ENCODE results near the gene NOC2L.

Gene NOC2L

GRCh38 chr1:974293-974640, 15.2 kb upstream of the NOC2L start:
- no peak for DNase-seq

GRCh38 chr1:973459-974292, 14.6 kb upstream of the NOC2L start:
- no peak for DNase-seq

DNA sequence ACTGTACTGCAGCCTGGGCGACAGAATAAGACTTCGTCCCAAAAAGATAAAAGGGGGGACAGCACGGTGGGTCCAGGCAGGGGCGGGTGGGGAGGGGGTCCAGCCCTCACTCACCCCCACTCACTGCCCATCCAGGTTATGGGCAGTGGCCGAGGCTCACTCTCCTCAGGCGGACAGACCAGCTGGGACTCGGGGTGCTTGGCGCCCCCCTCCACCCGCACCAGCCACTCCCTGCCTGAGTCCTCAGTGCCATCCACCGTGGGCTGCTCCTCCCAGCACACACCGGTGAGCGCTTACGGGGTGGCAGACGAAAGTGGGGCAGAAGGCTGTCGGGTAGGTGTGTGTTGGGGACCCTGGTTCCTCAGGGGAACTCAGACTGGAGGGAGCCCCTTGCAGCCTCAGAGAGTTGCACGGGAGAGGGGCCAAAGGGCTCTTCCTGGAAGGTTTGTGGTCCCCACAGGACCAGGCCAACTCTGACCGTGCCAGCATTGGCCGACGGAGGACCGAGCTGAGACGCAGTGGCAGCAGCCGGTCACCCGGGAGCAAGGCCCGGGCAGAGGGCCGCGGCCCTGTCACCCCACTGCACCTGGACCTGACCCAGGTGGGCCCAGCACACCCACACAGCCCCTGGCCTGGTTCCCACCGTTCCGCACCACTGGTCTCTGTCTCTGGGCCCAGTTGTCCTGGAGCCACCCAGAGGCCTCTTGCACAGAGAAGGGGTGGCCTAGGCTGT, 13.8 kb upstream of the NOC2L start:
- DNase-seq, result no peak

- DNase-seq, result no peak
Observed at GRCh38 chr1:971751-972506, 12.9 kb upstream of the NOC2L start.

DNA sequence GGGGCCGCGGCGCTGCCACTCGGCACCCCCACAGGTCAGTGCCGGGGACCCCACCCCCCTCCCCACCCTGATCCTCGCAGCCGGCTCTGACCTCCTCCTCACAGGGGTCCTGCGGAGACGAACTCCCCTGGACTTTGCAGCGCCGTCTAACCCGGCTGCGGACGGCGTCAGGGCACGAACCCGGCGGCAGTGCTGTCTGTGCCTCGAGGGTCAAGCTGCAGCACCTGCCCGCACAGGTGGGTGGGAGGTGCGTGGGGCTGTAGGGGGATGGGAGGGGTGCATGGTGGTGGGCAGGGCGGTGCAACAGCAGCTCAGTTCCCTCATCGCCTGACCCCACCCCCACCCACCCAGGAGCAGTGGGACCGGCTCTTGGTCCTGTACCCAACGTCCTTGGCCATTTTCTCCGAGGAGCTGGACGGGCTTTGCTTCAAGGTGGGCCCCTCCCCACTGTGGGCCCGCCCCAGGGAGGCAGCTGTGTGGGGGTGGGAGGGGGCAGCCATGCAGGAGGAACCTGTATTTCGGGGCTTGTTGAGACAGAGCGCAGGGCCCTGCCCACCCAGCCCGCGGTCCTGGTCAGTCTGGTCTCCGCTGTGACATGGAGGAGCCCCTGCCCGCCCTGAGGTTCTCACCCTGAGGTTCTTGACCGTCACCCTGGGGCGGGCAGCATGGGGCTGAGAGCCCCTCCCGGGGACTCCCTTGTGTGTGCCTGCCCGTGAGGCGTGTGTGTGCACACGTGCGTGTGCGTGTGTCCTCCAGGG, 12.1 kb upstream of the NOC2L start:
- no peak for DNase-seq

- DNase-seq, result no peak
Observed at GRCh38 chr1:970242-970972, 11.4 kb upstream of the NOC2L start.

DNA sequence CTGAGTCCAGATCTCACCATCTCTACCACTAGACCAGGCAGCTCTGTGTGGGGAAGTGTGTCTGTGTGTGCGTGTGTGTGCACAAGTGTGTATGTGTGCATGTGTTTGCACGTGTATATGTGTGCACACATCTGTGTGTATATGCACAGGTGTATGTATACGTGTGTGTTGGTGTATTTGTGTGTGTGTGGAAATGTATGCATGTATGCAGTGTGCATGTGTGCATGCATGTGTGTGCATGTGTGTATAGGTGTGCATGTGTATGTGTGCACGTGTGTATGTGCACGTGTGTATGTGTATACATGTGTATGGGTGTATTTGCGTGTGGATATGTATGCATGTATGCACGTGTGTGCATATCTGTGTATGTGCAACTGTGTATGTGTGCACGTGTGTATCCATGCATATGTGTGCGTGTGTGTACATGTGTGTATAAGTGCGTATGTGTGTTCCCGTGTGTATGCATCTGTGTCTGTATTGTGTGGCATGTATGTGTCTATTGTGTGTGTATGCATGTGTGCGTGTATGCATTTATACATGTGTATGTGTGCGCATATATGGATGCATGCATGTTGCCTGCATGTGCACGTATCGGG, 10.3 kb upstream of the NOC2L start:
- DNase-seq, result no peak

DNA sequence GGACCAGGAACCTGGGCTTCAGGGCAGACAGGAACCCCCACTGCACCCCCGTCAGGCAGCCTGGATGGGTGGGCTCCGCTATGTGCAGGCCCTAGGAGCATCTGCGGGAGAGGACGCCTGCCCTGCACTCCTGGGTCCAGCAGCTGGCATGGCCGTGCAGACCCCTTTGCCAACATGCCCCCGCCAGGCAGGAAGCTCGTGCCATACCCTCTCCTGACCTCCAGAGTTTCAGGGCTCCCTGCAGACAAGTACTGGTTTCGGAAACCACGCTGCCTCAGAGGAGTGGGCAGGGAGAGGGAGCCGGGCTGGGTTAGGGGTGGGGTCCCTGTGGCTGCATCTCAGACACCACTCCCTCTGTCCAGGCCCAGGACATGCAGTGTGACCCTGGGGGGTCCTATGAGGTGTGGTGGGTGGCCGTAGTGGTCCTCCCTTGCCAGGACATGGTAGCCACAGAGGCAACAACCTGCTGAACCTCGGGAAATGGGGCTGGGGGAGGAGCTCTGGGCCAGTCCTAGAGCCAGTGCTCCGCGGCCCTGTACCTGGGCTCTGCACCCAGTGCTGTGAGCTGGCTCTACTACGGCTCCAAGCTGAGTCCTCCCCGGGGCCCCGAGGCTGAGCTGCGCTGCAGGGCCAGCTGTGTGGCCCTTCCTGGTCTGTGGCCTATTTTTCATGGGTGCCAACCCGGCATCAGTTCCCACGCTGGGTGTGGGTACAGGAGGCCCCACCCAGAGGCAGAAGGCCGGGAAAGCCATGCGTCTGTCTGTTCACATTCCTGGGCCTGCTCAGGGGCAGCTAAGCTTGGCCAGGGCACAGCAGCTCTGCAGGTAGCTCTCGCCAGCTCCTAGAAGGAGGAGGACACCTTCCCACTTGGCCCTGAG, 8.6 kb upstream of the NOC2L start:
- no peak for DNase-seq

- DNase-seq, result no peak
Observed at GRCh38 chr1:966704-967300, 7.7 kb upstream of the NOC2L start.

DNA sequence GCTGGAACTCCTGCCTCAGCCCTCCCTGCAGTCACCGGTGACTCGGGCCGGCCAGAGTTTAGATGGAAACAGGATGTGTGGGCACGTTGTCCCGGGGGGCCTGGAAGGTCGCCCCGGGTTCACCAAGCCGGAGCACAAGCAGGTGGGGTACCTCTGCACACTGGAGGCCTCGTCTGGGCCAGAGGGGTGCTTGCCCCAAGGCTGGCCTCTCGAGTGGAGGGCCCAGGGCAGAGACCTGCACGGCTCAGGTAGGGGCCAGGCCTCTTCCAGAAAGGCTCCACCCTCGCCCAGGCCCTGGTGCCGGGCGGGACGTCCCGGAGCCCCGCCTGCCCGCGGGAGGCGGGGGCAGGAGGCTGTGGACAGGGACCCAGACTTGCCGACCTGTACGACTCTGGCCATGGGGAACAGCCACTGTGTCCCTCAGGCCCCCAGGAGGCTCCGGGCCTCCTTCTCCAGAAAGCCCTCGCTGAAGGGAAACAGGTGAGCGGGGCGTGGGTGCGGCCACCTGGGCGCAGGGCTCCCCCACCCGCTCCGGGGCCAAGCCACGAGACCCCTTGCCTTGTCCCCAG, 7.2 kb upstream of the NOC2L start, which contains the start of gene PLEKHN1:
TSS of gene PLEKHN1 (plus strand) at position 348 of the 569 bp plus-strand sequence. CDS start at position 398, 50 bp downstream.
- no peak for DNase-seq

DNA sequence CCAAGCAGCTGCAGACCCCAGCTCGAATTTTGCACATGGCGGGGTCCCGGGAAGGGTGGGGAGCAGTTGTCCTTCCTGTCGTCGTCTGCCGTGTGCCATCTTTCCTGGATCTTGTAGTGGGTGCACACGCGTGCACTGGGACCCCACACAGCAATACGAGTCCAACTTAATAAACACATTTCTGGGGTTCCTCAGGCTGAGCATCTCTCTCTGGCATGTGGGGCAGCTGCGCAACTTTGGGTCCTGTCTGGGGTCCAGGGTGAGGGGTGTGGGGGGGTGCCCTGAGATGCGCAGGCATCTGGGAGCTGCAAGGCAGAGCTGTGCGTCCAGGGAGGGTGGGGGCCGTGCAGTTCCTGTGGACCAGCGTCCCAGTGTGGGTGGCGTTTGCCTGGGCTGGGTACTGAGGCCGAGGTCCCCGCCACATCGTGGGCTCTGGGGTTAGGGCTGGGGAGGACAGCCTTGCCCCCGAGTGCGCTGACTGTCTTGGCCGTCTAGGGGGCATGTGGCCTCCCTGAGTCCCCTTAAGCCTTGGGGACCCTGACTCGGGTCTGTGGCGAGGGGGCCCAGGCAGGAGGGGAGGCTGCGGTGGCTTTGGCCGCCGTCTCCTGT, 6.6 kb upstream of the NOC2L start:
- DNase-seq, result no peak

DNA sequence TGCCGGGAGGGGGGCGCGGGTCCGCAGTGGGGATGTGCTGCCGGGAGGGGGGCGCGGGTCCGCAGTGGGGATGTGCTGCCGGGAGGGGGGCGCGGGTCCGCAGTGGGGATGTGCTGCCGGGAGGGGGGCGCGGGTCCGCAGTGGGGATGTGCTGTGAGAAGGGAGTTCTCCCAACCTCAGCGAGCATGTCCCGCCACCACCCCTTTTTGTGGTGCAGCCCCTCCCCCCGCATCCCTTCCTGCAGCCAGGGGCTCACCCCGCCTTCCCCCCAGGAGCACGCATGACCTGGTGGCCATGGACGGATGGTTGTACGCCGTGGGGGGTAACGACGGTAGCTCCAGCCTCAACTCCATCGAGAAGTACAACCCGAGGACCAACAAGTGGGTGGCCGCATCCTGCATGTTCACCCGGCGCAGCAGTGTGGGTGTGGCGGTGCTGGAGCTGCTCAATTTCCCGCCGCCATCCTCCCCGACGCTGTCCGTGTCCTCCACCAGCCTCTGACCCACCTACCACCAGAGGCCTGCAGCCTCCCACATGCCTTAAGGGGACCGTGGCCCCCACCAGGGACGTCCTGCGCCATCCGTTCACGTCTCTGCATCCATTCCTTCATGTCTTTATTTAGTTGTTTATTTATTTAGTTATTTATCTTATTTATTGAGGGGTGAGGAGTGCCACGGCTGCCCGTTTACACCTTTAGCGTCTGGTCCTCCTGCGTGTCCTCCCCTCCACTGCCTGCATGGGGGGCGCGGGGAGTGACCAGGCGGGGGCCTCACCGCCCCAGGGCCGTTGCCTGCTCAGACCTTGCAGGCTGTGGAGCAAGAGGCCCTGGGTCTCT, 5.9 kb upstream of the NOC2L start:
- DNase-seq, result no peak

DNA sequence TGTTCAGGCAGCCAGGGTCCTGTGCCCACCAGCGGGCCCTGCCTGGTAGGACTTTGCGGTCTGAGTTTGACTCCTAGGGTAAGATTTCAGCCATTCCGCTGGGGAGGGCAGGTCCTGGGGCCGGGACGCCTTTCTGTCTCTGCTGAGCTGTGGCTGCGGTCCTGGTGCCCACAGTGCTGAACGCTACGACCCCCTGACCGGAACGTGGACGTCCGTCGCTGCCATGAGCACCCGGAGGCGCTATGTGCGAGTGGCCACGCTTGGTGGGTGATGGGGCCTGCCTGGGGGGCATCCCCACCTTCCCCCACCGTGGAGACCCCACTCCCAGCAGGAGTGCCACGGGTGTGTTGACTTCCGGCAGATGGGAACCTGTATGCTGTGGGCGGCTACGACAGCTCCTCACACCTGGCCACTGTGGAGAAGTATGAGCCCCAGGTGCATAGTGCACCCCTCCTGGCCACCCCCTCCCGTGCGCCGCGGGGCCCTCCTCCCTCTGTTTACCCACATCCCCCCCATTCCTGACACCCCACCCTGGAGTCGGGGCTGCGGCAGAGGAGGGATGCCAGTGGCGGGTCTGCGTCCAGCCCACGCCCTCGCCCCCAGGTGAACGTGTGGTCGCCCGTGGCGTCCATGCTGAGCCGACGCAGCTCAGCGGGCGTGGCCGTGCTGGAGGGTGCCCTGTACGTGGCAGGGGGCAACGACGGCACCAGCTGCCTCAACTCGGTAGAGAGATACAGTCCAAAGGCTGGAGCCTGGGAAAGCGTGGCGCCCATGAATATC, 4.9 kb upstream of the NOC2L start:
- DNase-seq, result no peak

DNA sequence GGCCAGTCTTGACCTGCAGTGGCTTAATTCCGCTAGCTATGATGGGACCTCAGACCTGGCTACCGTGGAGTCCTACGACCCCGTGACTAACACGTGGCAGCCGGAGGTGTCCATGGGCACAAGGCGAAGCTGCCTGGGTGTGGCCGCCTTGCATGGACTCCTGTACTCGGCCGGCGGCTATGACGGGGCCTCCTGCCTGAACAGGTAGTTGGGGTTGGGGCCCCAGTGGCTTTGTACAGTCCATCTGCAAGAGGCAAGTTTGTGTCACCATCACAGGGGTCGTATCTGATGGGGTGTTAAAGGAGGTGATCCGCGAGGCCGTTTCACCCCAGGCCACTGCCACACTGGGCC, 4.2 kb upstream of the NOC2L start:
- no peak for DNase-seq

DNA sequence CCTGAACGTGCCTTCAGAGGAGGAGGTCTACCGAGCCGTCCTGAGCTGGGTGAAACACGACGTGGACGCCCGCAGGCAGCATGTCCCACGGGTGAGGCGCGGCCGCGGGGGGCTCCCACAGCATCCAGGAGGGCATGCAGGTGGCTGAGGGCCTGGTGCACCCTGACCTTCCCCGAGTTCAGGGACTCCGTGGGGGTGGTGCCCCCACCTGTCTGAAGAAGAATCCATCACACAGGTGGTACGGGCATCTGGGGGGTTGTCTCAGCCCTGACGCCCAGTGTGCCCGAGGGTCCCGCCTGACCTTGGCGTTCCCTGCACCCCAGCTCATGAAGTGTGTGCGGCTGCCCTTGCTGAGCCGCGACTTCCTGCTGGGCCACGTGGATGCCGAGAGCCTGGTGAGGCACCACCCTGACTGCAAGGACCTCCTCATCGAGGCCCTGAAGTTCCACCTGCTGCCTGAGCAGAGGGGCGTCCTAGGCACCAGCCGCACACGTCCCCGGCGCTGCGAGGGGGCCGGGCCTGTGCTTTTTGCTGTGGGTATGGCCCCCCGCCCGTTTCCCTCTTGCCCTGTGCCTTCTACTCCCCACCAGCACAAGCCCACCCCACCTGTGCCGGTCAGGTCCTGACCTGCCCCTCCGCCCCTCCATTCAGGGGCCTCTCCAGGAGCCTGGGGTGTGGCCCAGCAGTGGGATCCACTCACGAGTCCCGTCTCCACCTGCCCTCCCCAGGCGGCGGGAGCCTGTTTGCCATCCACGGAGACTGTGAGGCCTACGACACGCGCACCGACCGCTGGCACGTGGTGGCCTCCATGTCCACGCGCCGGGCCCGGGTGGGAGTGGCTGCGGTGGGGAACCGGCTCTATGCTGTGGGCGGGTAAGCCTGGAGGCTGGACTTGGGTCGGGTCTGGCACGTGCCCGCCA, 3.6 kb upstream of the NOC2L start:
- DNase-seq, result no peak

- no peak for DNase-seq
Observed at GRCh38 chr1:961132-961669, 2.1 kb upstream of the NOC2L start.

All from left hindlimb (tissue), 1 donor.